ENCODE results near the gene SIRT3.

The SIRT3 gene

DNA sequence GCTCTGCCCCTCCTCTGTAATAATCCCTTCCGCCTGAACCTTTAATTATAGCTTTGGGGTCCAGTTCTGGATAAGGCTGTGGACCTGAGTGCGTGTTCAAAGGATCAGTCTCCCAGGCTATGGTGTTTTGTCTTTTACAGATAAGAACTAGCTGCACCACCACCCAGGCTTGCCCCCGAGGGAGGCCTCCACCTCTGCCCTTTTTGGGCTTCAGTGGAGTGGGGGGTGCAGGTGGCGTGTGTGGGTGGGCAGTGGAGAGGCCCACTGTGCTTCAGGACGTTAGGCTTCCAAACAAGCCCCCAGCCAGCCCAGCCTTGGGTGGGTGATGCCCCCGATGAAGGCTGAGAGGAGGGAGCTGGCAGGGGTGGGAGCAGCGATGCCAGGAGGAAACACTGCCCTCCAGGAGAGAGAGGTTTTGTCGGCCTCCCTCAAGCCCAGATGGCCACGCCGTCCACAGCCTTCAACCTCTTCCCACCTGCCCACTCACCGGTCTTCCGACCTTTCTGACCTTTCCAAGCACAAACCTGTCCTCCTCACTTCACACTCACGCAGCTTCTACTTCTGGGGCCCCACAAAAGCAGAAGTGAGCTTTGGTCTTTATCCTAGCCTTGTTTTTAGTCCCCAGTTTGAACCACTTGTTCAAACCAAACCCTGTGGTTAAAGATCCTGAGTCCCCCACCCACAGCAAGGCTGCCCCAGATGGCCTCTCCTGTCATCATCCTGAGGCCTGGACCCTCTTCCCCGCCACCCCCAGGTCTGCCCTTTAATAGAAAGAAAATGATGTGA, 21.0 kb upstream of the SIRT3 start:
- Histone ChIP-seq H3K9me3 (ENCODE audit: insufficient read depth, low read depth, low read length) (no peaks in the 10 kb centered on the region), H3K4me3 (ENCODE audit: low read length, poor library complexity, severe bottlenecking) (no peak overlapping the region), H4K20me1 (ENCODE audit: insufficient read depth, low read length, poor library complexity, severe bottlenecking) (no peaks in the 10 kb centered on the region), H3K9me2 (replicated peaks; ENCODE audit: low read depth, low read length) (no peaks in the 10 kb centered on the region), H2AFZ (ENCODE audit: low read length) (no peak overlapping the region), H3F3A (ENCODE audit: low read depth) (no peaks in the 10 kb centered on the region), H3K27me3 (ENCODE audit: insufficient read depth, low read length, poor library complexity, severe bottlenecking) (no peaks in the 10 kb centered on the region), H3K9ac (ENCODE audit: low read depth, low read length, poor library complexity, severe bottlenecking) (no peak overlapping the region), H3K79me2 (ENCODE audit: insufficient read depth, low read length) (no peaks in the 10 kb centered on the region), H3K36me3 (ENCODE audit: insufficient read depth, low read length) (peaks cover 17% of the 10 kb centered on the region; the same call in 1 of the 2 replicates), H3K4me1 (ENCODE audit: insufficient read depth, low read length, poor library complexity, severe bottlenecking) (no peaks in the 10 kb centered on the region), H3K4me2 (ENCODE audit: low read depth, low read length, poor library complexity, severe bottlenecking) (no peak overlapping the region)
- no peak for TF ChIP-seq EZH2phosphoT487 (IDR thresholded peaks at IDR 0.05; ENCODE audit: borderline replicate concordance)
- TF ChIP-seq, protein P1, sequence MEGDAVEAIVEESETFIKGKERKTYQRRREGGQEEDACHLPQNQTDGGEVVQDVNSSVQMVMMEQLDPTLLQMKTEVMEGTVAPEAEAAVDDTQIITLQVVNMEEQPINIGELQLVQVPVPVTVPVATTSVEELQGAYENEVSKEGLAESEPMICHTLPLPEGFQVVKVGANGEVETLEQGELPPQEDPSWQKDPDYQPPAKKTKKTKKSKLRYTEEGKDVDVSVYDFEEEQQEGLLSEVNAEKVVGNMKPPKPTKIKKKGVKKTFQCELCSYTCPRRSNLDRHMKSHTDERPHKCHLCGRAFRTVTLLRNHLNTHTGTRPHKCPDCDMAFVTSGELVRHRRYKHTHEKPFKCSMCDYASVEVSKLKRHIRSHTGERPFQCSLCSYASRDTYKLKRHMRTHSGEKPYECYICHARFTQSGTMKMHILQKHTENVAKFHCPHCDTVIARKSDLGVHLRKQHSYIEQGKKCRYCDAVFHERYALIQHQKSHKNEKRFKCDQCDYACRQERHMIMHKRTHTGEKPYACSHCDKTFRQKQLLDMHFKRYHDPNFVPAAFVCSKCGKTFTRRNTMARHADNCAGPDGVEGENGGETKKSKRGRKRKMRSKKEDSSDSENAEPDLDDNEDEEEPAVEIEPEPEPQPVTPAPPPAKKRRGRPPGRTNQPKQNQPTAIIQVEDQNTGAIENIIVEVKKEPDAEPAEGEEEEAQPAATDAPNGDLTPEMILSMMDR (conservative IDR thresholded peaks at IDR 0.05; ENCODE audit: low read length) = no peak

DNA sequence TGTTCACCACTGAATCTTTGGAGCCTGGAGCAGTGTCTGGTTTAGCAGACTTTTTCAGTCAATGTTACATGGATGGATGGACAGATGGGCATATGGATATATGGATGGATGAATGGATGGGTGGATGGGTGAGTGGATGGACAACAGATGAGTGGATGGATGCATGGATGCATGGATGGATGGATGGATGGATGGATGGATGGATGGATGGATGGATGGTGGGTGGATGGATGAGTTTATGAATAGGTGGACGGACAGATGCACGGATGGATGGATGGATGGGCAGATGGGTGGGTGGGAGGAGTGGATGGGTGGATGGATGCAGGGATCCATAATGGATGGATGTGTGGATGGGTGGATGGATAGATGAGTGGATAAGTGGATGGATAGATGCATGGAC, 19.7 kb upstream of the SIRT3 start:
- no peaks in the 10 kb centered on the region for H3K9me2 ChIP-seq (replicated peaks; ENCODE audit: low read depth, low read length)
- no peaks in the 10 kb centered on the region for H3K79me2 ChIP-seq (ENCODE audit: insufficient read depth, low read length)
- no peaks in the 10 kb centered on the region for H4K20me1 ChIP-seq (ENCODE audit: insufficient read depth, low read length, poor library complexity, severe bottlenecking)

DNA sequence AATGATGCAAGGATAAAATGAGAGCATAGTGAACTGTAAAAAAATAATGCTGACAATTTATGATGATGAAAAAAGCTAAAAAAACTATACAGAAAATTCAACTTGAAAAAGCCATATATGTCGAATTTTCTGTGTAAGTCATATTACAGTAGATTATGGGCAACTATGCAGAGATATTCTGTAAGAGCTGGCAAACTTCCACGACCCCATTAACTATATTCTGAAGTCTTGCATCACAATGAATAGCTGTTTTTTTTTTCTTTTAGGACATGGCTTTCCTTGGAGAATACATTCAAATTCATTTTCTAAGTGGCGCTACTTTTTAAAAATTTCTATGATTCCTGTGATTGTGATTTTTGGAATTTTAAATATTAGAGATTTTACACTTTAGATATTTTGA, 19.0 kb upstream of the SIRT3 start:
- Histone ChIP-seq H4K20me1 (ENCODE audit: insufficient read depth, low read length, poor library complexity, severe bottlenecking) (no peaks in the 10 kb centered on the region), H3K36me3 (ENCODE audit: insufficient read depth, low read length) (peaks cover 24% of the 10 kb centered on the region; the same call in 1 of the 2 replicates), H3K9ac (ENCODE audit: low read depth, low read length, poor library complexity, severe bottlenecking) (no peak overlapping the region), H3K4me2 (ENCODE audit: low read depth, low read length, poor library complexity, severe bottlenecking) (no peak overlapping the region), H2AFZ (ENCODE audit: low read length) (no peak overlapping the region), H3K27me3 (ENCODE audit: insufficient read depth, low read length, poor library complexity, severe bottlenecking) (no peaks in the 10 kb centered on the region), H3F3A (ENCODE audit: low read depth) (no peaks in the 10 kb centered on the region), H3K79me2 (ENCODE audit: insufficient read depth, low read length) (no peaks in the 10 kb centered on the region), H3K9me3 (ENCODE audit: insufficient read depth, low read depth, low read length) (no peaks in the 10 kb centered on the region), H3K4me1 (ENCODE audit: insufficient read depth, low read length, poor library complexity, severe bottlenecking) (peaks cover 3% of the 10 kb centered on the region), H3K4me3 (ENCODE audit: low read length, poor library complexity, severe bottlenecking) (no peak overlapping the region), H3K9me2 (replicated peaks; ENCODE audit: low read depth, low read length) (no peaks in the 10 kb centered on the region)
- TF ChIP-seq, protein P1 (conservative IDR thresholded peaks at IDR 0.05; ENCODE audit: low read length) = no peak
- no peak for TF ChIP-seq EZH2phosphoT487 (IDR thresholded peaks at IDR 0.05; ENCODE audit: borderline replicate concordance)

More for the DNA sequence above, 19.7 kb upstream of the SIRT3 start:
- Histone ChIP-seq H3K9me3 (ENCODE audit: insufficient read depth, low read depth, low read length) (no peaks in the 10 kb centered on the region), H3K4me3 (ENCODE audit: low read length, poor library complexity, severe bottlenecking) (no peak overlapping the region), H3K4me2 (ENCODE audit: low read depth, low read length, poor library complexity, severe bottlenecking) (no peak overlapping the region), H3K36me3 (ENCODE audit: insufficient read depth, low read length) (peaks cover 24% of the 10 kb centered on the region; the same call in 1 of the 2 replicates), H2AFZ (ENCODE audit: low read length) (no peak overlapping the region), H3F3A (ENCODE audit: low read depth) (no peaks in the 10 kb centered on the region), H3K9ac (ENCODE audit: low read depth, low read length, poor library complexity, severe bottlenecking) (no peak overlapping the region), H3K4me1 (ENCODE audit: insufficient read depth, low read length, poor library complexity, severe bottlenecking) (peaks cover 3% of the 10 kb centered on the region), H3K27me3 (ENCODE audit: insufficient read depth, low read length, poor library complexity, severe bottlenecking) (no peaks in the 10 kb centered on the region)
- TF ChIP-seq, protein P1 (conservative IDR thresholded peaks at IDR 0.05; ENCODE audit: low read length) = no peak
- no peak for TF ChIP-seq EZH2phosphoT487 (IDR thresholded peaks at IDR 0.05; ENCODE audit: borderline replicate concordance)

Measured in Loucy (cell line).